IMR-90 (cell line): ENCODE results near the gene FEM1B. TPM values are rescaled to one million over a fixed set of nuclear protein-coding genes. Genes with fewer than 3 reads are reported as not detected.

Source experiments
- ATAC-seq: fragments of 200-7000 bp; cut with Tn5 transposase; 2 replicates; pipeline ENCODE4 v1.9.1; 2020; ENCODE audit warnings: low read depth, mild to moderate bottlenecking, moderate library complexity
- BruUV-seq: library from RNA; stranded (reverse); fragments of 400-500 nt; replicated peaks from 2 replicates; lab custom pipeline; 2021; lab: Mats Ljungman, UMichigan
- CTCF ChIA-PET: fragments of 300-600 bp; formaldehyde crosslinking; extraction: SDS; loops from one replicate; lab custom pipeline; 2021; ENCODE audit warnings: antibody characterized with exemption; lab: Yijun Ruan, JAX
- POLR2A ChIA-PET: fragments of 300-600 bp; sonication (Branson Sonifier 250); formaldehyde crosslinking; loops from one replicate; lab custom pipeline; 2022; ENCODE audit warnings: antibody characterized with exemption; ENCODE audit not compliant: unreplicated experiment; lab: Charles Lee
- DNase-seq: peaks from one replicate; pipeline ENCODE4 v3.0.0; 2013
- H2AFZ ChIP-seq: replicated peaks from 2 replicates; pipeline ENCODE3; 2013; ENCODE audit warnings: low read length, mild to moderate bottlenecking; ENCODE audit not compliant: poor library complexity
- H2AK5ac ChIP-seq: 2 replicates; pipeline ENCODE4 v1.6.1; 2013; ENCODE audit warnings: low read depth, low read length, inconsistent platforms
- H2AK9ac ChIP-seq: replicated peaks from 2 replicates; pipeline ENCODE3; 2013; ENCODE audit warnings: mild to moderate bottlenecking, low read depth, low read length, moderate library complexity; ENCODE audit not compliant: poor library complexity
- H2BK120ac ChIP-seq: 2 replicates; pipeline ENCODE4 v1.6.1; 2013; ENCODE audit warnings: low read depth, low read length, inconsistent platforms
- H2BK15ac ChIP-seq: 3 replicates; pipeline ENCODE4 v1.6.1; 2013; ENCODE audit warnings: low read depth, low read length, inconsistent platforms
- H2BK20ac ChIP-seq: 2 replicates; pipeline ENCODE4 v1.6.1; 2013; ENCODE audit warnings: low read depth, mild to moderate bottlenecking, inconsistent platforms, low read length, moderate library complexity
- H2BK5ac ChIP-seq: 2 replicates; pipeline ENCODE4 v1.6.1; 2013; ENCODE audit warnings: mild to moderate bottlenecking, low read depth, low read length, inconsistent platforms; ENCODE audit not compliant: poor library complexity, severe bottlenecking
- H3K14ac ChIP-seq: replicated peaks from 2 replicates; pipeline ENCODE4 v1.6.1; 2013; ENCODE audit warnings: low read depth, low read length, inconsistent platforms
- H3K18ac ChIP-seq: 2 replicates; pipeline ENCODE4 v1.6.1; 2013; ENCODE audit warnings: low read depth, low read length, control low read depth
- H3K23ac ChIP-seq: 2 replicates; pipeline ENCODE4 v1.6.1; 2013; ENCODE audit warnings: low read depth, low read length, inconsistent platforms
- H3K27ac ChIP-seq: 2 replicates; pipeline ENCODE4 v1.5.1; 2013; ENCODE audit warnings: mild to moderate bottlenecking, control low read depth, low read length; ENCODE audit not compliant: insufficient read depth
- H3K27me3 ChIP-seq: 2 replicates; pipeline ENCODE4 v1.6.1; 2013; ENCODE audit warnings: low read length; ENCODE audit not compliant: control insufficient read depth, insufficient read depth
- H3K36me3 ChIP-seq: 2 replicates; pipeline ENCODE4 v1.6.1; 2013; ENCODE audit warnings: low read length, mixed read lengths; ENCODE audit not compliant: control insufficient read depth, insufficient read depth
- H3K4ac ChIP-seq: 2 replicates; pipeline ENCODE4 v1.6.1; 2013; ENCODE audit warnings: low read depth, low read length, inconsistent platforms
- H3K4me1 ChIP-seq: 2 replicates; pipeline ENCODE4 v1.6.1; 2013; ENCODE audit warnings: low read length, mixed read lengths; ENCODE audit not compliant: control insufficient read depth, insufficient read depth
- H3K4me2 ChIP-seq: 2 replicates; pipeline ENCODE4 v1.6.1; 2013; ENCODE audit warnings: low read depth, mild to moderate bottlenecking, control low read depth, low read length, moderate library complexity
- H3K4me3 ChIP-seq: 2 replicates; pipeline ENCODE4 v1.5.1; 2013; ENCODE audit warnings: low read depth, mild to moderate bottlenecking, control low read depth, low read length, moderate library complexity; ENCODE audit not compliant: insufficient read depth
- H3K56ac ChIP-seq: 2 replicates; pipeline ENCODE4 v1.6.1; 2013; ENCODE audit warnings: low read length, inconsistent platforms; ENCODE audit not compliant: insufficient read depth; ENCODE audit errors: extremely low read depth
- H3K79me1 ChIP-seq, 2 experiments: 2 replicates each; pipeline ENCODE4 v1.6.1; 2013; ENCODE audit warnings: low read length in 2 of 2, inconsistent platforms in 1 of 2, low read depth in 1 of 2
- H3K9ac ChIP-seq: 2 replicates; pipeline ENCODE4 v1.6.1; 2013; ENCODE audit warnings: low read depth, low read length, control low read depth
- H3K9me1 ChIP-seq: 2 replicates; pipeline ENCODE4 v1.6.1; 2013; ENCODE audit warnings: low read length, inconsistent platforms; ENCODE audit not compliant: insufficient read depth
- H3K9me3 ChIP-seq: 2 replicates; pipeline ENCODE4 v1.6.1; 2013; ENCODE audit warnings: low read length; ENCODE audit not compliant: control insufficient read depth, insufficient read depth
- H4K20me1 ChIP-seq: 2 replicates; pipeline ENCODE4 v1.6.1; 2013; ENCODE audit warnings: low read length, inconsistent platforms; ENCODE audit not compliant: insufficient read depth
- H4K5ac ChIP-seq: 2 replicates; pipeline ENCODE4 v1.6.1; 2013; ENCODE audit warnings: mild to moderate bottlenecking, low read depth, low read length, control low read depth
- H4K8ac ChIP-seq, 2 experiments: 2 replicates each; pipeline ENCODE4 v1.6.1; 2013; ENCODE audit warnings: low read depth in 2 of 2, low read length in 2 of 2, control low read depth in 1 of 2, inconsistent platforms in 1 of 2
- H4K91ac ChIP-seq: 2 replicates; pipeline ENCODE4 v1.6.1; 2013; ENCODE audit warnings: low read depth, low read length, inconsistent platforms; ENCODE audit not compliant: insufficient read depth
- BHLHE40 ChIP-seq: fragments of 150-350 bp; IDR thresholded peaks from 2 replicates; pipeline ENCODE4 v1.6.1; 2016; ENCODE audit warnings: mild to moderate bottlenecking, low read depth, low read length
- CEBPB ChIP-seq: IDR thresholded peaks from 2 replicates; pipeline ENCODE4 v1.6.1; 2012; ENCODE audit warnings: low read depth, low read length, improper control_type of control experiment
- CHD1 ChIP-seq: IDR thresholded peaks from 2 replicates; pipeline ENCODE4 v1.6.1; 2012; ENCODE audit warnings: low read depth, low read length, improper control_type of control experiment
- CTCF ChIP-seq: conservative IDR thresholded peaks from 2 replicates; pipeline ENCODE4 v1.5.1; 2012; ENCODE audit warnings: mild to moderate bottlenecking, low read depth, low read length, improper control_type of control experiment
- FOS ChIP-seq: fragments of 150-350 bp; IDR thresholded peaks from 2 replicates; pipeline ENCODE4 v1.6.1; 2016; ENCODE audit warnings: low read depth, low read length
- MAFK ChIP-seq: IDR thresholded peaks from 2 replicates; pipeline ENCODE4 v1.6.1; 2012; ENCODE audit warnings: low read depth, low read length, improper control_type of control experiment
- MAZ ChIP-seq: IDR thresholded peaks from 2 replicates; pipeline ENCODE4 v1.6.1; 2012; ENCODE audit warnings: low read depth, mild to moderate bottlenecking, low read length, improper control_type of control experiment, moderate library complexity, borderline replicate concordance
- MXI1 ChIP-seq: IDR thresholded peaks from 2 replicates; pipeline ENCODE4 v1.6.1; 2012; ENCODE audit warnings: low read depth, mild to moderate bottlenecking, low read length, moderate library complexity, borderline replicate concordance
- NFE2L2 ChIP-seq: fragments of 150-350 bp; IDR thresholded peaks from 2 replicates; pipeline ENCODE4 v1.6.1; 2016; ENCODE audit warnings: low read depth, mild to moderate bottlenecking, low read length
- POLR2A ChIP-seq: IDR thresholded peaks from 2 replicates; pipeline ENCODE4 v1.6.1; 2012; ENCODE audit warnings: mild to moderate bottlenecking, low read depth, low read length
- RAD21 ChIP-seq: IDR thresholded peaks from 2 replicates; pipeline ENCODE4 v1.6.1; 2012; ENCODE audit warnings: low read length, improper control_type of control experiment
- RCOR1 ChIP-seq: IDR thresholded peaks from 2 replicates; pipeline ENCODE4 v1.6.1; 2012; ENCODE audit warnings: mild to moderate bottlenecking, low read length, improper control_type of control experiment; ENCODE audit not compliant: insufficient replicate concordance
- RFX5 ChIP-seq: IDR thresholded peaks from 2 replicates; pipeline ENCODE4 v1.8.0; 2012; ENCODE audit warnings: low read depth, mild to moderate bottlenecking, low read length, moderate library complexity
- SMC3 ChIP-seq: fragments of 150-350 bp; IDR thresholded peaks from 2 replicates; pipeline ENCODE4 v1.6.1; 2016; ENCODE audit warnings: low read depth, mild to moderate bottlenecking, antibody characterized with exemption, low read length, moderate library complexity
- USF2 ChIP-seq: fragments of 150-350 bp; IDR thresholded peaks from 2 replicates; pipeline ENCODE4 v1.6.1; 2017; ENCODE audit warnings: mild to moderate bottlenecking, antibody characterized with exemption, low read length, low read depth
- WGBS, 2 experiments: methylation state at CpG; one replicate each; pipeline versions ENCODE4 v1.1.5 to v1.1.7; 2013; ENCODE audit warnings: missing lambda C conversion rate in 2 of 2; ENCODE audit not compliant: insufficient read length in 1 of 2; ENCODE audit errors: extremely low coverage in 2 of 2; 5-methylcytosine and 5-hydroxymethylcytosine counted together
- dilution Hi-C: fragments of 300-500 bp; cut with HindIII; formaldehyde crosslinking; loops from one replicate; pipeline ENCODE4 v1.14.3; 2018; ENCODE audit warnings: low sequenced_read_pairs; ENCODE audit not compliant: unreplicated experiment
- in situ Hi-C: fragments of 300-500 bp; cut with MboI; formaldehyde crosslinking; loops from 3 replicates; pipeline ENCODE4 v1.14.3; 2019; ENCODE audit warnings: low sequenced_read_pairs, inconsistent platforms, mixed read lengths
- intact Hi-C: fragments of 100-400 bp; cut with micrococcal nuclease; formaldehyde crosslinking; loops from 2 replicates; pipeline ENCODE4 v1.10.0; 2022
- polyA plus RNA-seq, 3 experiments: library from polyadenylated mRNA; depleted of rRNA; stranded (reverse); fragments of >200 nt; gene quantifications; 2 replicates each; pipeline ENCODE4 v1.2.3, GENCODE V29; 2012; ENCODE audit warnings: low replicate concordance in 1 of 3
- total RNA-seq: library from RNA; depleted of rRNA; stranded (reverse); fragments of >200 nt; gene quantifications from 2 replicates; pipeline ENCODE4 v1.2.3, GENCODE V29; 2012

Gene FEM1B
- total and polyA plus RNA-seq, 2 of the 4 experiments (the other 2 are of a cell fraction): 16.9 to 51.4 TPM

GRCh38 chr15:68333775-68334470 lies 56.4 kb downstream of the FEM1B start:
- intact Hi-C loops: no loop called here
- no peaks in the 10 kb centered on the region for H3K27me3 ChIP-seq
- no TSS peak for BruUV-seq
- peak overlapping the region; percentile 36; the same call in 1 of the 2 replicates for H3K23ac ChIP-seq
- H3K4me1 ChIP-seq: peaks cover 18% of the 10 kb centered on the region
- CTCF ChIA-PET: interaction anchor here (0.8 to 1.0 kb wide), 2 partner anchors 35 to 542 kb away, joined by 3 to 4 read pairs; no protein-coding TSS in a partner anchor
- in situ Hi-C loops: no loop called here
- H3K36me3 ChIP-seq: peaks cover 3% of the 10 kb centered on the region; the same call in 1 of the 2 replicates
- TF ChIP-seq RFX5 (no peak), MAFK (no peak), BHLHE40 (no peak), SMC3 (no peak), MXI1 (no peak), FOS (no peak), CEBPB (no peak), RCOR1 (no peak), CHD1 (no peak), CTCF (no peak), POLR2A (no peak), MAZ (no peak), USF2 (no peak), NFE2L2 (no peak), RAD21 (no peak)
- peaks cover 18% of the 10 kb centered on the region for H3K9me1 ChIP-seq
- peak overlapping the region; percentile 80 for H2AK9ac ChIP-seq
- ATAC-seq: peak; percentile 64; the same call in 1 of the 2 replicates
- H3K79me1 ChIP-seq: no peaks in the 10 kb centered on the region
- WGBS, 2 experiments: 54% methylated on average over 4 of the region's 8 CpGs; no CpG with 5 or more reads in 1 of the 2 experiments
- peak overlapping the region; percentile 83 for H3K4ac ChIP-seq
- H4K5ac ChIP-seq: peak overlapping the region; percentile 45; the same call in 1 of the 2 replicates
- POLR2A ChIA-PET: interaction anchor here (0.6 kb wide), 1 partner anchor 497 kb away, joined by 3 read pairs; no protein-coding TSS in a partner anchor
- H3K18ac ChIP-seq: peak overlapping the region; percentile 26; the same call in 1 of the 2 replicates
- peak overlapping the region; percentile 83 for H2BK20ac ChIP-seq
- no peak overlapping the region for H3K4me3 ChIP-seq
- no peak overlapping the region for H3K4me2 ChIP-seq
- peak overlapping the region; percentile 84 for H3K14ac ChIP-seq
- no peak overlapping the region for H2BK5ac ChIP-seq
- peak overlapping the region; percentile 25; the same call in 1 of the 3 replicates for H2BK15ac ChIP-seq
- H2BK120ac ChIP-seq: peak overlapping the region; percentile 87
- H3K9ac ChIP-seq: no peak overlapping the region
- no peaks in the 10 kb centered on the region for H3K9me3 ChIP-seq
- DNase-seq: peak; percentile 44
- peak overlapping the region; percentile 74 for H2AK5ac ChIP-seq
- dilution Hi-C loops: no loop called here
- H3K56ac ChIP-seq: no peak overlapping the region
- H3K27ac ChIP-seq: no peak overlapping the region
- H4K20me1 ChIP-seq: no peaks in the 10 kb centered on the region
- peak overlapping the region; percentile 86 for H4K91ac ChIP-seq
- H2AFZ ChIP-seq: peak overlapping the region; percentile 7
- peak overlapping the region; percentile 11 to 56; a peak in 3 of 4 replicates for H4K8ac ChIP-seq
